HUES6 (cell line): Measurements from ENCODE around the gene FLNC.

Experiments
- H3K27ac ChIP-seq: 2 replicates; pipeline ENCODE4 v1.7.0; 2013; ENCODE audit warnings: low read depth, mild to moderate bottlenecking, low read length, inconsistent platforms
- H3K27me3 ChIP-seq: 2 replicates; pipeline ENCODE4 v1.6.1; 2013; ENCODE audit warnings: low read length; ENCODE audit not compliant: control insufficient read depth, insufficient read depth
- H3K36me3 ChIP-seq: 2 replicates; pipeline ENCODE4 v1.6.1; 2013; ENCODE audit warnings: low read length; ENCODE audit not compliant: control insufficient read depth, insufficient read depth
- H3K4me1 ChIP-seq: 2 replicates; pipeline ENCODE4 v1.6.1; 2013; ENCODE audit warnings: low read length; ENCODE audit not compliant: control insufficient read depth, insufficient read depth
- H3K4me3 ChIP-seq: 2 replicates; pipeline ENCODE4 v1.5.1; 2013; ENCODE audit warnings: low read depth, low read length
- H3K9ac ChIP-seq: one replicate; pipeline ENCODE4 v1.6.1; 2013; ENCODE audit warnings: mild to moderate bottlenecking, low read length
- H3K9me3 ChIP-seq: 2 replicates; pipeline ENCODE4 v1.6.1; 2013; ENCODE audit warnings: low read depth, low read length; ENCODE audit not compliant: control insufficient read depth, insufficient read depth

FLNC gene

GRCh38 chr7:128903621-128904361, 73.6 kb downstream of the FLNC start:
- Histone ChIP-seq H3K4me1 (peaks cover 3% of the 10 kb centered on the region; the same call in 1 of the 2 replicates), H3K27me3 (no peaks in the 10 kb centered on the region), H3K27ac (no peak overlapping the region), H3K9me3 (peaks cover 13% of the 10 kb centered on the region), H3K9ac (no peak overlapping the region), H3K4me3 (no peak overlapping the region), H3K36me3 (peaks cover 11% of the 10 kb centered on the region; the same call in 1 of the 2 replicates)

- Histone ChIP-seq H3K4me3 (no peak overlapping the region), H3K27me3 (peaks cover 4% of the 10 kb centered on the region; the same call in 1 of the 2 replicates), H3K9ac (no peak overlapping the region)
These were observed 74.4 kb downstream of the FLNC start for GRCh38 chr7:128904381-128905197.

GRCh38 chr7:128906001-128906765, 76.0 kb downstream of the FLNC start:
- H3K9ac ChIP-seq: no peak overlapping the region
- H3K4me1 ChIP-seq: peaks cover 13% of the 10 kb centered on the region
- H3K36me3 ChIP-seq: peaks cover 3% of the 10 kb centered on the region; the same call in 1 of the 2 replicates

More at GRCh38 chr7:128904381-128905197, 74.4 kb downstream of the FLNC start:
- Histone ChIP-seq H3K4me1 (peaks cover 9% of the 10 kb centered on the region; the same call in 1 of the 2 replicates), H3K9me3 (peaks cover 8% of the 10 kb centered on the region), H3K27ac (no peak overlapping the region), H3K36me3 (peaks cover 7% of the 10 kb centered on the region; the same call in 1 of the 2 replicates)

GRCh38 chr7:128906766-128907559, 76.8 kb downstream of the FLNC start:
- H3K9ac ChIP-seq: no peak overlapping the region
- H3K9me3 ChIP-seq: no peaks in the 10 kb centered on the region
- H3K4me3 ChIP-seq: no peak overlapping the region
- H3K27me3 ChIP-seq: peaks cover 16% of the 10 kb centered on the region; the same call in 1 of the 2 replicates
- H3K4me1 ChIP-seq: peaks cover 20% of the 10 kb centered on the region
- H3K27ac ChIP-seq: no peak overlapping the region
- H3K36me3 ChIP-seq: peaks cover 3% of the 10 kb centered on the region; the same call in 1 of the 2 replicates

More at GRCh38 chr7:128906001-128906765, 76.0 kb downstream of the FLNC start:
- no peak overlapping the region for H3K27ac ChIP-seq
- no peak overlapping the region for H3K4me3 ChIP-seq
- H3K9me3 ChIP-seq: no peaks in the 10 kb centered on the region
- peaks cover 16% of the 10 kb centered on the region; the same call in 1 of the 2 replicates for H3K27me3 ChIP-seq
